ENCODE data around the gene HTR5A. TPM values are rescaled to one million over a fixed set of nuclear protein-coding genes. Genes with fewer than 3 reads are reported as not detected.

HTR5A gene
- total RNA-seq, 4 donors from 2014 or later = not detected

DNA sequence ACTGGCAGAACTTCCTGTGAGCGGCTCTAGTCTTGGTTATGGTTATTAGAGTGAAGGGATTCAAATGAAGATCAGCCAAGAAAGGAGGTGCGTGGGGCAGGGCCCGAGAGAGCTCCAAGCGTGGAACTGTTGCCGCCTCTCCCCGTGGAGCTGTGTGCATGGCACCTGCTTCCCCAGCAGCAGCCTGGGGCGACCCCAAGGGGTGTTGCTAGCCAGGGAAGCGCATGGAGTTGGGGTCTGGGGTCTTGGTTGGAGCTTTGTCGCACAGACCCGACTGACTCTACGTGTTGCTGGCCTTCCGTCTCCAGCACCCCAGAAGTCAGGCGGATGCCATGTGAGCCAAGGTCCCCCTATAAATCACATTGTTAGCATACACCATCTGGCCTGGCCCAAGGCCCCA lies 61.0 kb downstream of the HTR5A start:
- DNase-seq = no peak
- H3K4me1 ChIP-seq = no peaks in the 10 kb centered on the region
- TF ChIP-seq, protein P1, sequence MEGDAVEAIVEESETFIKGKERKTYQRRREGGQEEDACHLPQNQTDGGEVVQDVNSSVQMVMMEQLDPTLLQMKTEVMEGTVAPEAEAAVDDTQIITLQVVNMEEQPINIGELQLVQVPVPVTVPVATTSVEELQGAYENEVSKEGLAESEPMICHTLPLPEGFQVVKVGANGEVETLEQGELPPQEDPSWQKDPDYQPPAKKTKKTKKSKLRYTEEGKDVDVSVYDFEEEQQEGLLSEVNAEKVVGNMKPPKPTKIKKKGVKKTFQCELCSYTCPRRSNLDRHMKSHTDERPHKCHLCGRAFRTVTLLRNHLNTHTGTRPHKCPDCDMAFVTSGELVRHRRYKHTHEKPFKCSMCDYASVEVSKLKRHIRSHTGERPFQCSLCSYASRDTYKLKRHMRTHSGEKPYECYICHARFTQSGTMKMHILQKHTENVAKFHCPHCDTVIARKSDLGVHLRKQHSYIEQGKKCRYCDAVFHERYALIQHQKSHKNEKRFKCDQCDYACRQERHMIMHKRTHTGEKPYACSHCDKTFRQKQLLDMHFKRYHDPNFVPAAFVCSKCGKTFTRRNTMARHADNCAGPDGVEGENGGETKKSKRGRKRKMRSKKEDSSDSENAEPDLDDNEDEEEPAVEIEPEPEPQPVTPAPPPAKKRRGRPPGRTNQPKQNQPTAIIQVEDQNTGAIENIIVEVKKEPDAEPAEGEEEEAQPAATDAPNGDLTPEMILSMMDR (IDR thresholded peaks at IDR 0.05) = no peak
- no peak for TF ChIP-seq POLR2A (IDR thresholded peaks at IDR 0.05)
- no peaks in the 10 kb centered on the region for H3K27me3 ChIP-seq
- no peak overlapping the region for H3K27ac ChIP-seq
- no peaks in the 10 kb centered on the region for H3K36me3 ChIP-seq
- intact Hi-C loops (cut with DNase I; ENCODE audit: low total_unique reads) = no loop called here
- H3K9me3 ChIP-seq = no peaks in the 10 kb centered on the region
- H3K4me3 ChIP-seq = no peak overlapping the region

DNA sequence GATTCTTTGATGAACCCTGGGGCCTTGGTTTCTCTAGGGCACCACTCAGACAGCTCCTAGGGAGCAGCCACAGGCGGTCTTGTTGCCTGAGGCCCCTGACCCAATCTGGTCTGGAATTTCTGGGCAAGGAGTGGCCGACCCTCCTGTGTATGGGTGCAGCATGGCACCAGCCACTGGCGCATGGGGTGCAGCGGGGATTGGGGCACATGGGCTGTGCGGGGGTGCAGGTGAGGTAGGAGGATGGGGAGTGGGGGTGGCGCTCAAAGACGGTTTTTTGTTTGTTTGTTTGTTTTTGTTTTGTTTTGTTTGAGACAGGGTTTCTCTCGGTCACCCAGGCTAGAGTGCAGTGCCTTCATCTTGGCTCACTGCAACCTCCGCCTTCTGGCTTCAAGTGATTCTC lies 62.3 kb downstream of the HTR5A start:
- Histone ChIP-seq H3K4me3 (no peak overlapping the region), H3K27me3 (no peaks in the 10 kb centered on the region), H3K36me3 (no peaks in the 10 kb centered on the region), H3K4me1 (no peaks in the 10 kb centered on the region), H3K9me3 (no peaks in the 10 kb centered on the region), H3K27ac (no peak overlapping the region)
- TF ChIP-seq POLR2A (IDR thresholded peaks at IDR 0.05) = no peak
- TF ChIP-seq, protein P1 (IDR thresholded peaks at IDR 0.05) = no peak
- DNase-seq = no peak
- intact Hi-C loops (cut with DNase I; ENCODE audit: low total_unique reads) = no loop called here

DNA sequence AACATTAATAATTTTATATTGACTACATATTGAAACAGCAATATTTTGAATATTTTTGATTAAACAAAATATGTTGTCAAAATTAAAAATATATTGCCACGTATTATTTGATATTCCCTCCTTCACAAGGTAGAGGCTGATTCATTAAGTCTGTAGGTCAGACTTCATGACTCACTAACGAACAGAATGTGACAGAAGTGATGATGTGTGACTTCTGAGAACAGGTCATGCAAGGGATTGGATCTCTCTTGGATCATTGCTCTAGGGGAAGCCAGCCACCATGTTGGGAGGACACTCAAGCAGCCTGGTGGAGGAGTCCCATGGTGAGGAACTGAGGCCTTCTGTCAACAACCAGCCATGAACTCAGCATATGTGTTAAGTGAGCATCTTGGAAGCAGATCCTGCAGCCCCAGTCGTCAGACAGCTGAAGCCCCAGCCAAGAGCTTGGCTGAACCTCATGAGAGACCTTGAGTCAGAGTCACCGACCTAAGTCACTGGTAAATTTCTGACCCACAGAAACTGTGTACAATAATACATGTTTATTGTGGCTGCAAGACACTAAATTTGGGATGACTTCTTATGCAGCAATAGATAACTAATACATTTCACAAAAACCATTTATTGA lies 66.6 kb downstream of the HTR5A start:
- Histone ChIP-seq H3K4me1 (no peaks in the 10 kb centered on the region), H3K27me3 (no peaks in the 10 kb centered on the region), H3K9me3 (no peaks in the 10 kb centered on the region), H3K4me3 (no peak overlapping the region), H3K27ac (no peak overlapping the region), H3K36me3 (no peaks in the 10 kb centered on the region)
- TF ChIP-seq, protein P1 (IDR thresholded peaks at IDR 0.05) = no peak
- TF ChIP-seq POLR2A (IDR thresholded peaks at IDR 0.05) = no peak
- intact Hi-C loops (cut with DNase I; ENCODE audit: low total_unique reads) = no loop called here
- DNase-seq = no peak

Small RNAs within 50 kb of the gene (small RNA-seq; reads per million reads assigned to genes)
- not detected for gene AC092628.1

Other genes with a start within 250 kb of the HTR5A start
- 10 to 100 TPM; 11.2 to 22.5 (median 17.3) TPM for gene PAXIP1, start 67.2 kb upstream of the HTR5A start, total RNA-seq
- gene INSIG1, start 227.6 kb downstream of the HTR5A start, total RNA-seq = 10 to 100 TPM; 11.0 to 46.6 (median 22.0) TPM

All from uterus (tissue), 4 donors.